H1 (cell line): ENCODE results near the gene KCNMA1. TPM values are rescaled to one million over a fixed set of nuclear protein-coding genes. Genes with fewer than 3 reads are reported as not detected.

ENCODE experiments used
- FOSL1 ChIP-seq: IDR thresholded peaks from 2 replicates; pipeline ENCODE4 v1.6.1; 2011; ENCODE audit warnings: mild to moderate bottlenecking, low read depth, low read length, moderate library complexity; ENCODE audit not compliant: insufficient read depth
- HDAC6 ChIP-seq: IDR thresholded peaks from one replicate; pipeline ENCODE4 v1.7.1; 2012; ENCODE audit warnings: low read depth, mild to moderate bottlenecking, inconsistent platforms, low read length, moderate library complexity
- KDM1A ChIP-seq: fragments of 200-600, 300-600 bp; sonication (generic); IDR thresholded peaks from 2 replicates; pipeline ENCODE4 v1.7.1; 2016; ENCODE audit warnings: mild to moderate bottlenecking, low read length, borderline replicate concordance
- POLR2A ChIP-seq, 2 experiments: IDR thresholded peaks; 1 replicate in 1 of 2; 2 replicates in 1 of 2; pipeline ENCODE4 v1.6.1; 2011; ENCODE audit warnings: low read depth in 2 of 2, low read length in 2 of 2, mild to moderate bottlenecking in 2 of 2; ENCODE audit errors: control extremely low read depth in 1 of 2
- polyA plus RNA-seq, 7 experiments: library from polyadenylated mRNA; depleted of rRNA in 3 of 7; stranded (reverse) in 5 of 7; unstranded in 2 of 7; fragments of >200 nt in 5 of 7; fragments of 200-250 nt in 2 of 7; gene quantifications; 1 replicate in 5 of 7; 2 replicates in 1 of 7; 4 replicates in 1 of 7; pipeline versions ENCODE4 v1.2.1 to v1.2.3, GENCODE V29; 2011 to 2013; ENCODE audit warnings: missing spikeins in 2 of 7, mixed read lengths in 2 of 7
- total RNA-seq: library from RNA; stranded (reverse); fragmentation: NEBNext Ultra II Directional; extraction: Animal tissue kit (Norgen Biotek cat#: 25700); gene quantifications from 2 replicates; pipeline ENCODE4 v1.2.1, GENCODE V29; 2021
- TF ChIP-seq, protein P1 (sequence below), 3 experiments: IDR thresholded peaks; 1 replicate in 2 of 3; 2 replicates in 1 of 3; pipeline versions ENCODE4 v1.5.1 to v1.6.1; 2011; ENCODE audit warnings: low read length in 3 of 3, mild to moderate bottlenecking in 3 of 3, inconsistent platforms in 2 of 3, low read depth in 1 of 3, moderate library complexity in 1 of 3; ENCODE audit not compliant: insufficient read depth in 1 of 3; ENCODE audit errors: control extremely low read depth in 1 of 3
- TF ChIP-seq, protein P2 (sequence below): IDR thresholded peaks from 2 replicates; pipeline ENCODE4 v1.6.1; 2012; ENCODE audit warnings: inconsistent platforms

KCNMA1 gene
- total and polyA plus RNA-seq, 2 of the 8 experiments (the other 6 are each of a cell fraction or from before 2014, with no cell fraction given) = 10.2 to 11.1 TPM

DNA sequence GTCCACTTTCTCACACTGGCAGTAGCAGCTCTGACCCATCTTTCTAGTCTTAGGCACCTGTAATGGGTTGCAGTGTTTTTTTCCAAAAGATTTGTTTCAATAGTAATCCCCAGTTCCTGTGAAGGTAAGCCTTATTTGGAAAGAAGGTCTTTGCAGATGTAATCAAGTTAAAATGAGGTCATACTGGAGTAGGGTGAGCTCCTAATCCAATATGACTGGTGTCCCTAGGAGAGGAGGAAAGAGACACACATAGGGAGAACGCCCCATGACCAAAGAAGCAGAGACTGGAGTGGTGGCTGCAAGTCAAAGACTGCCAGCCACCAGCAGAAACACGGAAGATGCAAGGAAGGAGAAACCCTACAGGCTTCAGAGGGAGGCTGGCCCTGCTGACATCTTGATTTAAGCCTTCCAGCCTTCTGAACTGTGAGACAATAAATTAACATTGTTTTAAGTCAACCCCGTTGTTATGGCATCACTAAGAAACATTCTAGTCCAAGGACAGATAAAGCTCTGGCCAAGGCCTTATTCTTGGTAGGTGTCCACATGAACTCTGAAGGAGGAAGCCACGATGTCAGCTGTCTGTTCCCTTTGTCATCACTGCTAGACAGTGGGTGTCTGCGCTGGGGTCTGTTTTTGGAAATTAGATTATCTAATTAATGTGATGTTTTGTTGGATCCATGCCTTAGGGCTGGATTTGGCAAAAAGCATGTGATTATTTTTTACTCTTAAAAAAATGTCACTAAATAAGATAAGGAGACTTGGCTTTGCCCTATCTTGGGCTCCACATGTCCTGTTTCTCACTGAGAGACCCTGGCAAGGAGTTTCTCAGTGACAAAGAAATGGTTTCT, 214.9 kb downstream of the KCNMA1 start (continued):
- TF ChIP-seq, protein P1, sequence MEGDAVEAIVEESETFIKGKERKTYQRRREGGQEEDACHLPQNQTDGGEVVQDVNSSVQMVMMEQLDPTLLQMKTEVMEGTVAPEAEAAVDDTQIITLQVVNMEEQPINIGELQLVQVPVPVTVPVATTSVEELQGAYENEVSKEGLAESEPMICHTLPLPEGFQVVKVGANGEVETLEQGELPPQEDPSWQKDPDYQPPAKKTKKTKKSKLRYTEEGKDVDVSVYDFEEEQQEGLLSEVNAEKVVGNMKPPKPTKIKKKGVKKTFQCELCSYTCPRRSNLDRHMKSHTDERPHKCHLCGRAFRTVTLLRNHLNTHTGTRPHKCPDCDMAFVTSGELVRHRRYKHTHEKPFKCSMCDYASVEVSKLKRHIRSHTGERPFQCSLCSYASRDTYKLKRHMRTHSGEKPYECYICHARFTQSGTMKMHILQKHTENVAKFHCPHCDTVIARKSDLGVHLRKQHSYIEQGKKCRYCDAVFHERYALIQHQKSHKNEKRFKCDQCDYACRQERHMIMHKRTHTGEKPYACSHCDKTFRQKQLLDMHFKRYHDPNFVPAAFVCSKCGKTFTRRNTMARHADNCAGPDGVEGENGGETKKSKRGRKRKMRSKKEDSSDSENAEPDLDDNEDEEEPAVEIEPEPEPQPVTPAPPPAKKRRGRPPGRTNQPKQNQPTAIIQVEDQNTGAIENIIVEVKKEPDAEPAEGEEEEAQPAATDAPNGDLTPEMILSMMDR (IDR thresholded peaks at IDR 0.05; ENCODE audit: control extremely low read depth in 1 of 3, insufficient read depth in 1 of 3, low read depth in 1 of 3, low read length in 3 of 3) = no peak
- TF ChIP-seq, protein P2, sequence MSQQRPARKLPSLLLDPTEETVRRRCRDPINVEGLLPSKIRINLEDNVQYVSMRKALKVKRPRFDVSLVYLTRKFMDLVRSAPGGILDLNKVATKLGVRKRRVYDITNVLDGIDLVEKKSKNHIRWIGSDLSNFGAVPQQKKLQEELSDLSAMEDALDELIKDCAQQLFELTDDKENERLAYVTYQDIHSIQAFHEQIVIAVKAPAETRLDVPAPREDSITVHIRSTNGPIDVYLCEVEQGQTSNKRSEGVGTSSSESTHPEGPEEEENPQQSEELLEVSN = no peak
- TF ChIP-seq FOSL1 (no peak), POLR2A (IDR thresholded peaks at IDR 0.05; ENCODE audit: control extremely low read depth in 1 of 2, low read depth in 2 of 2, low read length in 2 of 2) (no peak), KDM1A (no peak), HDAC6 (no peak)
